Muscle of arm (tissue), 12 donors: ENCODE results near the gene CYTH1. TPM values are rescaled to one million over a fixed set of nuclear protein-coding genes. Genes with fewer than 3 reads are reported as not detected.
A peak's percentile ranks its signal among the peaks of the same experiment; 100 is the strongest.

Experiments used
- DNase-seq: peaks from one replicate; pipeline ENCODE4 v3.0.0-alpha.2; 2013
- polyA plus RNA-seq, 12 donors: library from polyadenylated mRNA; unstranded; fragments of 120-200 nt; gene quantifications; one replicate each; pipeline ENCODE4 v1.2.1, GENCODE V29; 2013; ENCODE audit not compliant: insufficient read length in 12 of 12

CYTH1 gene
- polyA plus RNA-seq, 12 donors, result 18.7 to 48.9 (median 24.0) TPM; not detected in 1

GRCh38 chr17:78717431-78717980, 64.6 kb downstream of the CYTH1 start:
- DNase-seq, result no peak

- no peak for DNase-seq
Observed at GRCh38 chr17:78716814-78717393, 65.2 kb downstream of the CYTH1 start.

GRCh38 chr17:78716292-78716691, 65.8 kb downstream of the CYTH1 start:
- DNase-seq, result no peak

- DNase-seq, result no peak
Observed at GRCh38 chr17:78715876-78716275, 66.2 kb downstream of the CYTH1 start.

- no peak for DNase-seq
Observed at GRCh38 chr17:78715000-78715771, 66.9 kb downstream of the CYTH1 start.

- DNase-seq, result no peak
Observed at GRCh38 chr17:78714534-78714933, 67.5 kb downstream of the CYTH1 start.

GRCh38 chr17:78712043-78712442, 70.0 kb downstream of the CYTH1 start:
- DNase-seq, result no peak

- DNase-seq, result no peak
Observed at GRCh38 chr17:78710607-78711006, 71.5 kb downstream of the CYTH1 start.

- no peak for DNase-seq
Observed at GRCh38 chr17:78709751-78710181, 72.3 kb downstream of the CYTH1 start.

- no peak for DNase-seq
Observed at GRCh38 chr17:78709119-78709681, 72.9 kb downstream of the CYTH1 start.

GRCh38 chr17:78708510-78708973, 73.5 kb downstream of the CYTH1 start:
- DNase-seq, result peak; percentile 75

GRCh38 chr17:78707923-78708322, 74.2 kb downstream of the CYTH1 start:
- DNase-seq, result no peak

GRCh38 chr17:78707016-78707415, 75.1 kb downstream of the CYTH1 start:
- DNase-seq, result no peak

GRCh38 chr17:78706271-78706915, 75.7 kb downstream of the CYTH1 start:
- DNase-seq, result no peak

GRCh38 chr17:78705071-78705470, 77.0 kb downstream of the CYTH1 start:
- DNase-seq, result no peak

- no peak for DNase-seq
Observed at GRCh38 chr17:78704594-78704993, 77.5 kb downstream of the CYTH1 start.

- DNase-seq, result no peak
Observed at GRCh38 chr17:78697554-78698343, 84.3 kb downstream of the CYTH1 start.

- no peak for DNase-seq
Observed at GRCh38 chr17:78697122-78697521, 85.0 kb downstream of the CYTH1 start.

GRCh38 chr17:78696016-78696982, 85.8 kb downstream of the CYTH1 start:
- DNase-seq, result no peak
